SJSA1 (cell line): ENCODE results near the gene EIF4B. TPM values are rescaled to one million over a fixed set of nuclear protein-coding genes. Genes with fewer than 3 reads are reported as not detected.
A peak's percentile ranks its signal among the peaks of the same experiment; 100 is the strongest.

Source experiments
- DNase-seq, 2 experiments: peaks; one replicate each; pipeline ENCODE4 v3.0.0-alpha.2; 2015 to 2020; ENCODE audit warnings: low spot score in 2 of 2, low read depth in 1 of 2
- H3K27ac ChIP-seq: fragments of 250-450 bp; sonication (Bioruptor Pico); 2 replicates; pipeline ENCODE4 v1.5.1; 2020; ENCODE audit warnings: mild to moderate bottlenecking, moderate library complexity
- H3K27me3 ChIP-seq: fragments of 250-450 bp; sonication (Bioruptor Pico); replicated peaks from 2 replicates; pipeline ENCODE4 v1.5.1; 2020; ENCODE audit warnings: mild to moderate bottlenecking, moderate library complexity
- H3K36me3 ChIP-seq: fragments of 250-450 bp; sonication (Bioruptor Pico); 2 replicates; pipeline ENCODE4 v1.5.1; 2020; ENCODE audit warnings: mild to moderate bottlenecking
- H3K4me1 ChIP-seq: fragments of 250-450 bp; sonication (Bioruptor Pico); replicated peaks from 2 replicates; pipeline ENCODE4 v1.6.1; 2021; ENCODE audit warnings: mild to moderate bottlenecking
- H3K4me3 ChIP-seq: fragments of 250-450 bp; sonication (Bioruptor Pico); 2 replicates; pipeline ENCODE4 v1.5.1; 2020; ENCODE audit warnings: mild to moderate bottlenecking
- H3K9me3 ChIP-seq: fragments of 250-450 bp; sonication (Bioruptor Pico); replicated peaks from 2 replicates; pipeline ENCODE4 v1.5.1; 2020; ENCODE audit warnings: mild to moderate bottlenecking
- total RNA-seq: library from RNA; depleted of rRNA; stranded (reverse); fragments of >200 nt; shearing (Covaris generic); gene quantifications from 2 replicates; pipeline ENCODE4 v1.2.3, GENCODE V29; 2014; rRNA removed

EIF4B gene, protein sequence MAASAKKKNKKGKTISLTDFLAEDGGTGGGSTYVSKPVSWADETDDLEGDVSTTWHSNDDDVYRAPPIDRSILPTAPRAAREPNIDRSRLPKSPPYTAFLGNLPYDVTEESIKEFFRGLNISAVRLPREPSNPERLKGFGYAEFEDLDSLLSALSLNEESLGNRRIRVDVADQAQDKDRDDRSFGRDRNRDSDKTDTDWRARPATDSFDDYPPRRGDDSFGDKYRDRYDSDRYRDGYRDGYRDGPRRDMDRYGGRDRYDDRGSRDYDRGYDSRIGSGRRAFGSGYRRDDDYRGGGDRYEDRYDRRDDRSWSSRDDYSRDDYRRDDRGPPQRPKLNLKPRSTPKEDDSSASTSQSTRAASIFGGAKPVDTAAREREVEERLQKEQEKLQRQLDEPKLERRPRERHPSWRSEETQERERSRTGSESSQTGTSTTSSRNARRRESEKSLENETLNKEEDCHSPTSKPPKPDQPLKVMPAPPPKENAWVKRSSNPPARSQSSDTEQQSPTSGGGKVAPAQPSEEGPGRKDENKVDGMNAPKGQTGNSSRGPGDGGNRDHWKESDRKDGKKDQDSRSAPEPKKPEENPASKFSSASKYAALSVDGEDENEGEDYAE
- 263 and 304 TPM in 2 replicates for total RNA-seq

DNA sequence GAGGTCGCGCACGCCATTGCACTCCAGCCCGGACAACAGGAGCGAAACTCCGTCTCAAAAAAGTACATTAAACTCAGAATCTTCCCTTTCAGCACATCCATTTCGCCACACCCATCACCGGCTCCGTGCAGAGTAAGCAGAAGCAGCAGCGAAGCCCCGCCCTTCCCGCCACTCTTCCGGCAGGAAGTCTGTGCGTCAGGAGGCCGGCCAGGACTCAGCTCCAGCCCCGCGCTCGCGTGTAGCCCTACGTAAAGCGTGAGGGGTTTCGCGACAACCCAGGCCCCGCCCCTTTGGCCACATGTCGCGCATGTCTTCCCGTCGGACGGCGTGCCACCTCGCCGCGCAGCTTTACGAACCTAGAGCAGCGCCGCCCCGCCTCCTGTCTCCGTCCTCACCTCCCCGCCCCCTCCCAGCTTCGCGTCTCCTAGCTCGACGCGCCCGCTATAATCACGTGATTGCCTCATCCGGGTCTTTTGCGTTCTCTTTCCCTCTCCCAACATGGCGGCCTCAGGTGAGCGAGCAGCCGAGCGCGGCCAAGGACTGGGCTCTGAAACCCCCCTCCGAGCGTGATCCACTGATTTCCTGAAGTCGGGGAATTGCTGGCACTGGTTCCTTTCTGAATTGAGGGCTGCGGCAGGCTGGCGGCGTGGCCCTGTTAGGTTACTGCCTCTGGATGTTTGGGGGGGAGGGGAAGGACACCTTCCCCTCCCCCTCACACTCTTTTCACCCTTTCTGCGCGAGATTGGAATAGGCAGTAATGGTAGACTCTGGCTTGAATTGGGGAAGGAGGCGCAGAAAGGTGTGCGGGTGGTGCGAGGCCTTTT, at the start of gene EIF4B:
Gene EIF4B (plus strand): TSS at position 471 of the 824 bp plus-strand sequence. CDS start 28 bp downstream, at position 499.
- Histone ChIP-seq H3K4me3 (peak within 1 kb of the TSS; percentile 74), H3K9me3 (no peaks in the 10 kb centered on the region), H3K36me3 (peaks cover 42% of the 10 kb centered on the region), H3K27me3 (no peaks in the 10 kb centered on the region; the same call in 1 of the 2 replicates), H3K4me1 (peaks cover 14% of the 10 kb centered on the region), H3K27ac (peak within 1 kb of the TSS; percentile 74)
- DNase-seq: peak; percentile 96 to 100

GRCh38 chr12:52956987-52957386, 49.3 kb upstream of the EIF4B start:
- H3K27me3 ChIP-seq: no peaks in the 10 kb centered on the region
- H3K27ac ChIP-seq: no peak overlapping the region
- no peaks in the 10 kb centered on the region for H3K9me3 ChIP-seq
- no peaks in the 10 kb centered on the region for H3K4me1 ChIP-seq
- peaks cover 3% of the 10 kb centered on the region for H3K36me3 ChIP-seq
- no peak overlapping the region for H3K4me3 ChIP-seq
- DNase-seq: no peak

DNA sequence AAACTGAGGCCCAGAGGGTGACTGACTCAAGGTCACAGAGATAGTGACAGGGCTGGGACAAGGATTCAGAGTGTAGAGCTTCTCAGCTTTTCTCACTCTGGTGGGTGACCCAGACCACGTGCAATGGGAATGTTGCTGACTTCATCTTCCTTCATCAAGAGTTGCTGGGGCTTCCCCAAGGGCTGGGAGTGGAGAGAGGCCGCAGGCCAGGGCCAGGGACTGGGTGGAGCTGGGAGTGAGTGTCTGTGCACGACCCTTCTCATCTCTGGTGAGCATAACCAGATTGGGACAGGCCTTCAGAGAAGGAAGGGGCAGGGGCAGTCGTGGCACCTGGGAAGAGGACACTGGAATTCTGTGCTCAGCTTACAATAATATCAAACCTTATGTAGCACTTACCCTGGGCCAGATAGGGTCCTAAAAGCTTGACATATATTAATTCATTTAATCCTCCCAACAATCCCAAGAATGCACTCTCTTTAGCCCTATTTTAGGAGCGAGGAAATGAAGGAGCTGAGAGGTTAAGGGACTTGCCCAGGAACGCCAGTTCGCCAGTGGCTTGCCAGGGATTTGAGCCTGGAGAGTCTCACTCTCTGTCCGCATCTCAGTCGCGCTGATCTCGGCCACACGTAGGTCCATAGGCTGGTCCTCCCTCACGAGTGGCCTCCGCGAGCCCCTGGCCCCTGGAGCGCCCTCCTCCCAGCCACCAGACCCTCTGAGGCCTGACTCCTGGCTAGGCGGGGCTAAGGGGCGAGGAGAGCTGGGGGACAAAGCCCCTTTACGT, 41.5 kb upstream of the EIF4B start:
- peaks cover 12% of the 10 kb centered on the region for H3K4me1 ChIP-seq
- H3K36me3 ChIP-seq: no peaks in the 10 kb centered on the region
- no peaks in the 10 kb centered on the region for H3K9me3 ChIP-seq
- no peak for DNase-seq
- H3K27me3 ChIP-seq: no peaks in the 10 kb centered on the region
- no peak overlapping the region for H3K27ac ChIP-seq
- no peak overlapping the region for H3K4me3 ChIP-seq

DNA sequence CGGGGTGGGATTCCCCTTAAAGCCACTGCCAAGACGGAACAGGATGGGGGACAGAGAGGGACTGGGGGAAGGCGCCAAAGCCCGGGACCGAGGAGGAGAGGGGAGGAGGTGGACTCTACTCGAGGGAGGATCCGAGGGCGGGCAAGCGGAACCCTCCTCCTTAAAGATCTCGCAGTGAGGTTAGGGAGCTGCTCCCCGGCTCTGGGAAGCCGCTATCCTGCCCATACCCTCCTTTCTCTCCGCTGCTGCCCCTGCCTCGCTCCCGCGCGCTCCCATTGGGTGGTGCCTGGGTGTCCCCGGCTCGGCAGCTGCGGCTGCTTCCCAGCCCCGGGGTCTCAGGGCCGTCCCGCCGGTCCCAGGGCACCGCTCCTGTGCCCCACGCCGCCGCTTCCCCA, 40.9 kb upstream of the EIF4B start:
- Histone ChIP-seq H3K27ac (no peak overlapping the region), H3K4me1 (peaks cover 18% of the 10 kb centered on the region), H3K4me3 (peak overlapping the region; percentile 12; the same call in 1 of the 2 replicates), H3K27me3 (no peaks in the 10 kb centered on the region), H3K36me3 (no peaks in the 10 kb centered on the region), H3K9me3 (no peaks in the 10 kb centered on the region)
- DNase-seq: no peak

GRCh38 chr12:52969166-52969795, 37.0 kb upstream of the EIF4B start:
- H3K9me3 ChIP-seq: no peaks in the 10 kb centered on the region
- H3K36me3 ChIP-seq: no peaks in the 10 kb centered on the region
- no peak overlapping the region for H3K4me3 ChIP-seq
- H3K27me3 ChIP-seq: no peaks in the 10 kb centered on the region
- H3K27ac ChIP-seq: no peak overlapping the region
- peaks cover 38% of the 10 kb centered on the region for H3K4me1 ChIP-seq
- no peak for DNase-seq

DNA sequence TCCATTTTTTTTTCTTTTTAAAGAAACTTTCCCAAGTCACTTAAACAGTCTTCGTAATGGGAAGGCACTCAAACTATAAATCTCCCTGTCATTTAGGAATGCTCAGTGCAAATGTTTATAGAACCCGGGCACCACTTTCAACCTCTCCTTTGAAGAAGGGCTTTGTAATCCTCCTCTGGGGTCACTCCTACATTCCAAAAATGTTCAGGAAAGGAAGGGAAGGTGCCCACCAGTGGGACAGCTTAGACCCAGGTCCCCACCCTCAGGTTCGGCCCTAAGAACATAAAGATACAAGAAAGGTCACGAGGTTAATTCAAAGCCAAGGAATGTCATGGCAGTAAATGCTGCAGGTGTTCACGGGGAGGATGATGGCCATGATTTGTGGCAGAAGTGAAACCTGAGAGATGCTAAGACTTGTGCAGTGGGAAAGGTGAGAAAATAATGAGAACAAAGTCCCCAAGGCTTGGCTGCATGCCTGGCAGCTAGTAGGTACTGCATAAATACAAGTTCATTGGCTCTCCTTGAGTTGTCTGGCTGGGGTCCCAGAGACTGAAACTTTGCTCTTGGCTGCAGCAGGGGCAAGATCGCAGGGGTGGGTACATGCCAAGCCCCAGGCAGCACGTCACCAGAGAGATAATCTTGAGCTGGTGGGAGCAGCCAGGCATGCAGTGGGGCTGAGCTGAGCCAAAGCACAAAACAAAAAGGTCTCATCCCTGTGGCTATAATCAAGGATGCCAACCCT, 36.3 kb upstream of the EIF4B start:
- Histone ChIP-seq H3K27me3 (no peaks in the 10 kb centered on the region), H3K27ac (no peak overlapping the region), H3K4me1 (peaks cover 44% of the 10 kb centered on the region), H3K9me3 (no peaks in the 10 kb centered on the region), H3K4me3 (no peak overlapping the region), H3K36me3 (no peaks in the 10 kb centered on the region)
- DNase-seq: peak in 1 of 2 experiments; percentile 21

- Histone ChIP-seq H3K27ac (peak overlapping the region; percentile 69), H3K4me3 (no peak overlapping the region)
- DNase-seq: peak in 1 of 2 experiments; percentile 46
Observed at GRCh38 chr12:52971679-52972329, 34.5 kb upstream of the EIF4B start.

GRCh38 chr12:52975204-52975603, 31.1 kb upstream of the EIF4B start:
- no peak overlapping the region for H3K4me3 ChIP-seq
- DNase-seq: peak in 1 of 2 experiments; percentile 25
- no peaks in the 10 kb centered on the region for H3K36me3 ChIP-seq
- peaks cover 63% of the 10 kb centered on the region for H3K4me1 ChIP-seq
- no peaks in the 10 kb centered on the region for H3K9me3 ChIP-seq
- H3K27me3 ChIP-seq: no peaks in the 10 kb centered on the region
- peak overlapping the region; percentile 72 for H3K27ac ChIP-seq

More at GRCh38 chr12:52971679-52972329, 34.5 kb upstream of the EIF4B start:
- Histone ChIP-seq H3K36me3 (no peaks in the 10 kb centered on the region), H3K4me1 (peaks cover 56% of the 10 kb centered on the region), H3K27me3 (no peaks in the 10 kb centered on the region), H3K9me3 (no peaks in the 10 kb centered on the region)

DNA sequence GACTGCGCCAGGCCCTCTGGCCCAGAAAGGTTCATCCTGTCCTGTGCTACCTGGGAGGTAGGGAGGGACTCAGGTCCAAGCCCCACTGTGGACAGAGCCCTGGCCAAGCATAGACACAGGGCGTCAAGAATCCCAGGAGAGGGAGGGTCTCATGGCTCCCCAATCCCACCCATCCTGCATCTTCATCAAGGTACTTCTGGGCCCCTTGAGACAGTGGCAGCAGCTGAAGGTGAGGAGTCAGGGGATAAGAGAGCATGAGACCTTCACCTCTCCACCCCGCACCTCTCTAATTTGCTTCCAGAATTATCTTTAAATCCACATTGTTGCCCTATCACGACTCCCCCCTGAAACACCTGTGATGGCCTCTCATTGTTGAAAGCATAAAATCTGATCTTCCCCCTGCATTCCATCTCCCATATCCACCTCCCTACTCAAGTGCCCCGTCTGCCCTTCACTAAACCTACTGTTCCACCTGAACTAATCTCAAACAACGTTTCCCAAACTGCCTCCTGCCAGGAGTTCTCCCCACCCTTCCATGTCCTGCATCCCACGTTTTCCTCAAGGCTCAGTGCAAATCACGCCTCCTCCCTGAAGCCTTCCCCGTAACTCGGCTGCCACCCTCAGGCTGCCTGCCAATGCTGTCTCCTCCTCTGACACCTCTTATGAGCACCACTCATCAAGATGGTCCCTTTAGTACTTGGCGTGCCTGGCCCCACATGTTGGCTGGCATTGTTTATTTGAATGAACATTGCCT, 30.3 kb upstream of the EIF4B start:
- Histone ChIP-seq H3K9me3 (no peaks in the 10 kb centered on the region), H3K4me3 (no peak overlapping the region), H3K27ac (peak overlapping the region; percentile 72), H3K27me3 (no peaks in the 10 kb centered on the region), H3K36me3 (no peaks in the 10 kb centered on the region), H3K4me1 (peaks cover 61% of the 10 kb centered on the region)
- DNase-seq: peak in 1 of 2 experiments; percentile 76

DNA sequence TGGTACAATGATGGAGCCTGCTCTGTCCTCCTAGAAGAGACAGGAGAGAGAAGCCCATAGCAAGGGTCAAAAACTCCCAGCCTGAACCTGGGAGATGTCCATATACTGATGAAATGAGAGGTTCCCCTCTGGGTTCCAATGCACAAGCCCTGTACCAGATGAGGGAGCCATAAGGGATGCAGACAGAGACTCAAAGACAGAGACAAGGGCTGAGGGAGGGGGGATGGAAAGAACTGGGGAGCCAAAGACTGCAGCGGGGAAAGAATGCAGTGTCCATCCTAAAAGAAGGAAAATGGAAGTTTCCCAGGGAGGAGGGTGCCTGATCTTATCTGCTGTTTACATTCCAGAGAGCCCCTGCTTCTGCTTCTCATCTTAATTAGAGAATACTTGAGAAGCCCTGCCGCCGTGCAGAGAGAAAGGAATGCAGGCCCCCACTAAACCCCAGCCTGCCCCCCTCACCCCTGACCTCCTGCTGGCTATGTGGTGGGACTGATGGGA, 29.6 kb upstream of the EIF4B start:
- Histone ChIP-seq H3K36me3 (no peaks in the 10 kb centered on the region), H3K27ac (peak overlapping the region; percentile 86), H3K4me1 (peaks cover 56% of the 10 kb centered on the region), H3K9me3 (no peaks in the 10 kb centered on the region), H3K4me3 (no peak overlapping the region), H3K27me3 (no peaks in the 10 kb centered on the region)
- DNase-seq: peak; percentile 83 to 95

DNA sequence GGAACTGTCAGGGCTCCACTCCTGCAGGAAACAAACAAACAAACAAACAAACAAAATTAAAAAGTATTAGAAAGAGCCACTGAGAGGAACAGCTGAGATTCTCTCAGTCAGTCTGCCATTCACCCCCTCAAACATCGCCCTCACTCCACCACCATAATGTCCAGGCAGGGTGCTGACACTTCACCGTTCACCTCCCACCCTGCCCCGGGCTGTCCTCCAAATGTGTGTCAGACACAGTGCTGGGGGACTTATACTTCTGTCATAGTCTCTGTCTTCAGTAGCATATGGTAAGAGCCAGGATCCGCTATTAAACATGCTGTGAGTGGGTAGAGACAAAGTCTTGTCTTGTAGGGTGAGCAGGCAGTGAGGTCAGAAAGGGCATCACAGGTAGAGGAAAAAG, 29.1 kb upstream of the EIF4B start:
- no peak for DNase-seq
- no peaks in the 10 kb centered on the region for H3K27me3 ChIP-seq
- H3K27ac ChIP-seq: peak overlapping the region; percentile 86
- H3K9me3 ChIP-seq: no peaks in the 10 kb centered on the region
- H3K4me3 ChIP-seq: no peak overlapping the region
- H3K4me1 ChIP-seq: peaks cover 51% of the 10 kb centered on the region
- no peaks in the 10 kb centered on the region for H3K36me3 ChIP-seq
